Hepatocyte (in vitro differentiated cells): Measurements from ENCODE around the gene TUBGCP3. TPM values are rescaled to one million over a fixed set of nuclear protein-coding genes. Genes with fewer than 3 reads are reported as not detected.

Experiments
- DNase-seq: peaks from one replicate; pipeline ENCODE4 v3.0.0-alpha.2; 2016; ENCODE audit warnings: low spot score
- H2AFZ ChIP-seq: fragments of 200-600 bp; sonication (generic); 2 replicates; pipeline ENCODE4 v1.6.0; 2016; ENCODE audit warnings: antibody characterized with exemption, mild to moderate bottlenecking
- H3K27ac ChIP-seq: fragments of 200-600 bp; sonication (generic); 2 replicates; pipeline ENCODE4 v1.5.1; 2016; ENCODE audit warnings: mild to moderate bottlenecking
- H3K27me3 ChIP-seq: fragments of 200-600 bp; sonication (generic); 2 replicates; pipeline ENCODE4 v1.6.1; 2016
- H3K36me3 ChIP-seq: fragments of 200-600 bp; sonication (generic); replicated peaks from 2 replicates; pipeline ENCODE4 v1.5.1; 2016; ENCODE audit warnings: low read depth; ENCODE audit not compliant: insufficient read depth
- H3K4me1 ChIP-seq: fragments of 200-600 bp; sonication (generic); 2 replicates; pipeline ENCODE4 v1.5.1; 2016; ENCODE audit warnings: mild to moderate bottlenecking, moderate library complexity; ENCODE audit not compliant: insufficient read depth
- H3K4me2 ChIP-seq: fragments of 200-600 bp; sonication (generic); 2 replicates; pipeline ENCODE4 v1.6.0; 2016
- H3K4me3 ChIP-seq: fragments of 200-600 bp; sonication (generic); 2 replicates; pipeline ENCODE4 v1.5.1; 2016; ENCODE audit warnings: mild to moderate bottlenecking
- H3K79me2 ChIP-seq: fragments of 200-600 bp; sonication (generic); 2 replicates; pipeline ENCODE4 v1.6.0; 2017; ENCODE audit warnings: mild to moderate bottlenecking
- H3K9me2 ChIP-seq: fragments of 200-600 bp; sonication (generic); replicated peaks from 2 replicates; pipeline ENCODE4 v1.6.0; 2017; ENCODE audit warnings: mild to moderate bottlenecking; ENCODE audit not compliant: insufficient read depth
- H3K9me3 ChIP-seq: fragments of 200-600 bp; sonication (generic); 2 replicates; pipeline ENCODE4 v1.5.1; 2016; ENCODE audit warnings: low read depth, mild to moderate bottlenecking
- H4K20me1 ChIP-seq: fragments of 200-600 bp; sonication (generic); 2 replicates; pipeline ENCODE4 v1.6.0; 2016; ENCODE audit warnings: mild to moderate bottlenecking; ENCODE audit not compliant: insufficient read depth, poor library complexity, severe bottlenecking
- CTCF ChIP-seq: fragments of 200-600 bp; sonication (generic); IDR thresholded peaks from 2 replicates; pipeline ENCODE4 v1.5.1; 2016; ENCODE audit warnings: antibody characterized with exemption, mild to moderate bottlenecking; ENCODE audit not compliant: poor library complexity
- EZH2 ChIP-seq: fragments of 200-600 bp; sonication (generic); IDR thresholded peaks from 2 replicates; pipeline ENCODE4 v1.6.1; 2016; ENCODE audit warnings: antibody characterized with exemption, mild to moderate bottlenecking, borderline replicate concordance
- EZH2phosphoT487 ChIP-seq: fragments of 200-600 bp; sonication (generic); IDR thresholded peaks from one replicate; pipeline ENCODE4 v1.6.1; 2018; ENCODE audit warnings: antibody characterized with exemption, mild to moderate bottlenecking, low read depth, moderate library complexity; ENCODE audit not compliant: unreplicated experiment, severe bottlenecking
- WGBS: methylation state at CpG from one replicate; pipeline ENCODE4 v1.1.6; 2016; ENCODE audit warnings: low lambda C conversion rate; ENCODE audit errors: missing lambda C conversion rate; 5-methylcytosine and 5-hydroxymethylcytosine counted together
- polyA plus RNA-seq: library from polyadenylated mRNA; unstranded; fragments of >200 nt; fragmentation: Nextera tagmentation; extraction: Ambion mirVana; gene quantifications from 2 replicates; pipeline ENCODE4 v1.2.1, GENCODE V29; 2016
- total RNA-seq: library from RNA; depleted of rRNA; stranded (reverse); fragments of >200 nt; gene quantifications from 2 replicates; pipeline ENCODE4 v1.2.3, GENCODE V29; 2014

The TUBGCP3 gene
- total and polyA plus RNA-seq, 2 experiments from 2014 or later, result 9.7 to 11.1 TPM

DNA sequence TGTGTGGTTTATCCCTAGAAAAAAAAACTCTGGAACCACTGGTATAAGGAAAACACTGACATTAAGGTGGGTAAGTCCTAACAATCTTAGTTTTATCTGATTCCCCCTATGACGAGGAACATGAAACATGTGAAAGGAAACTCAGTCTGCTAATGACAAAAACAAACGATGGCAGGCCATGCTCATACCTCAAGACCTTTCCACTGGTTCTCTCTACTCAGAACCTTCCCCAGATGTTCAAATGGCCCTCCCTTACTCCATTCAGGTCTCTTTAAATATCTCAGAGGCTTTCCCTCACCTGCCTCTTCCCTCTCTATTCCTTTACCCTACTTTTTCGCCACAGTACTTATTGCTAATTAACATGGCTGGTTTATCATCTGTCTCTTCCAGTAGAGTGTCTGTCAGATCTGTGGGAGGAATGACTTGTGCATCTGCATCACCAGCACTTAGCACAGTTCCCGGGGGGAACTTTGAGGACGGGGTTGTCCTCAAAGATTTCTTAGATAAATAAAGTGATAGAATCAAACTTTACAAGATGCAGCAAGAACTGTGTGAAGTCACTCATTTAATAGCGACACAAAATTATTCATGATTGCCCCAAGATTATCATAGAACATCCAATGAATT lies 1.5 kb downstream of the TUBGCP3 start:
- no peaks in the 10 kb centered on the region for H3K27me3 ChIP-seq
- H3K79me2 ChIP-seq, result peaks cover 56% of the 10 kb centered on the region
- H3K9me2 ChIP-seq, result no peaks in the 10 kb centered on the region
- H4K20me1 ChIP-seq, result no peaks in the 10 kb centered on the region
- WGBS, result 87% methylated on average over 6 of the region's 6 CpGs
- H2AFZ ChIP-seq, result no peak overlapping the region
- H3K36me3 ChIP-seq, result no peaks in the 10 kb centered on the region
- peak overlapping the region; percentile 98 for H3K4me2 ChIP-seq
- peak overlapping the region; percentile 99 for H3K27ac ChIP-seq
- H3K4me3 ChIP-seq, result no peak overlapping the region
- no peak for DNase-seq
- no peak for TF ChIP-seq EZH2
- TF ChIP-seq CTCF, result no peak
- TF ChIP-seq EZH2phosphoT487, result no peak
- peaks cover 12% of the 10 kb centered on the region for H3K4me1 ChIP-seq
- H3K9me3 ChIP-seq, result no peaks in the 10 kb centered on the region

- H3K4me2 ChIP-seq, result no peak overlapping the region
- H2AFZ ChIP-seq, result no peak overlapping the region
- peaks cover 12% of the 10 kb centered on the region for H3K4me1 ChIP-seq
- peaks cover 84% of the 10 kb centered on the region for H3K79me2 ChIP-seq
- H3K4me3 ChIP-seq, result no peak overlapping the region
- H4K20me1 ChIP-seq, result no peaks in the 10 kb centered on the region
- WGBS, result 92% methylated on average over 11 of the region's 11 CpGs
- DNase-seq, result no peak
- no peaks in the 10 kb centered on the region for H3K9me3 ChIP-seq
- H3K27ac ChIP-seq, result no peak overlapping the region
- H3K27me3 ChIP-seq, result no peaks in the 10 kb centered on the region
- H3K36me3 ChIP-seq, result no peaks in the 10 kb centered on the region
- no peak for TF ChIP-seq EZH2
- no peak for TF ChIP-seq EZH2phosphoT487
- no peak for TF ChIP-seq CTCF
- H3K9me2 ChIP-seq, result no peaks in the 10 kb centered on the region
Measured at GRCh38 chr13:112583592-112584277, 4.2 kb downstream of the TUBGCP3 start.

- Histone ChIP-seq H3K36me3 (no peaks in the 10 kb centered on the region), H4K20me1 (peaks cover 3% of the 10 kb centered on the region), H3K9me3 (no peaks in the 10 kb centered on the region), H3K4me3 (no peak overlapping the region), H3K27me3 (no peaks in the 10 kb centered on the region), H3K4me2 (no peak overlapping the region), H3K27ac (no peak overlapping the region), H2AFZ (no peak overlapping the region), H3K9me2 (no peaks in the 10 kb centered on the region), H3K79me2 (peaks cover 95% of the 10 kb centered on the region), H3K4me1 (peaks cover 5% of the 10 kb centered on the region)
- DNase-seq, result no peak
- 95% methylated on average over 9 of the region's 9 CpGs for WGBS
- TF ChIP-seq EZH2phosphoT487, result no peak
- no peak for TF ChIP-seq CTCF
- TF ChIP-seq EZH2, result no peak
Measured at GRCh38 chr13:112582263-112582662, 5.7 kb downstream of the TUBGCP3 start.
